K562 (cell line): ENCODE data around the gene ASB15. TPM values are rescaled to one million over a fixed set of nuclear protein-coding genes. Genes with fewer than 3 reads are reported as not detected.
A peak's percentile ranks its signal among the peaks of the same experiment; 100 is the strongest.

Source experiments
- CHCHD3 ChIP-seq: fragments of 250-450 bp; sonication (Bioruptor Pico); IDR thresholded peaks from 2 replicates; pipeline ENCODE4 v2.1.2; 2022; ENCODE audit warnings: mild to moderate bottlenecking
- GABPA ChIP-seq: fragments of 200-800 bp; sonication (Bioruptor generic); conservative IDR thresholded peaks from 2 replicates; pipeline ENCODE4 v1.6.1; 2016; ENCODE audit warnings: low read depth, missing genetic modification characterization, missing compliant biosample characterization
- GTF2F1 ChIP-seq: IDR thresholded peaks from 2 replicates; pipeline ENCODE4 v1.6.1; 2011; ENCODE audit warnings: low read depth, low read length, improper control_type of control experiment
- HCFC1 ChIP-seq: IDR thresholded peaks from 2 replicates; pipeline ENCODE4 v1.6.1; 2012; ENCODE audit warnings: low read depth, low read length, improper control_type of control experiment
- HIVEP1 ChIP-seq: fragments of 250-450 bp; sonication (Bioruptor Pico); IDR thresholded peaks from 2 replicates; pipeline ENCODE4 v1.4.0; 2020; ENCODE audit warnings: mild to moderate bottlenecking
- KDM5B ChIP-seq: fragments of 200-600 bp; sonication (generic); IDR thresholded peaks from 2 replicates; pipeline ENCODE4 v1.6.1; 2012; ENCODE audit warnings: low read depth, mild to moderate bottlenecking, moderate library complexity, low read length, control low read depth, inconsistent platforms; ENCODE audit not compliant: insufficient replicate concordance
- NBN ChIP-seq: fragments of 450-650 bp; IDR thresholded peaks from 2 replicates; pipeline ENCODE4 v1.6.1; 2016; ENCODE audit warnings: low read depth, mild to moderate bottlenecking
- NCOA1 ChIP-seq: fragments of 450-650 bp; IDR thresholded peaks from 2 replicates; pipeline ENCODE4 v1.6.1; 2016; ENCODE audit warnings: low read depth
- POLR2G ChIP-seq: fragments of 200-400 bp; formaldehyde crosslinking; IDR thresholded peaks from 2 replicates; pipeline ENCODE4 v1.6.1; 2017; ENCODE audit warnings: low read depth, mild to moderate bottlenecking, antibody characterized with exemption, low read length, moderate library complexity
- TCF3 ChIP-seq: sonication (generic); formaldehyde crosslinking; IDR thresholded peaks from 2 replicates; pipeline ENCODE4 v1.4.0; 2020; ENCODE audit warnings: mild to moderate bottlenecking, missing genetic modification reagents
- ZFX ChIP-seq: sonication (generic); formaldehyde crosslinking; IDR thresholded peaks from 2 replicates; pipeline ENCODE4 v1.8.0; 2022; ENCODE audit warnings: mild to moderate bottlenecking, missing genetic modification reagents, moderate library complexity
- ZNF347 ChIP-seq: fragments of 450-650 bp; formaldehyde crosslinking; IDR thresholded peaks from 2 replicates; pipeline ENCODE4 v1.4.0; 2020; ENCODE audit warnings: low read depth, mild to moderate bottlenecking, moderate library complexity
- ZNF699 ChIP-seq: fragments of 250-450 bp; sonication (Bioruptor Pico); IDR thresholded peaks from 2 replicates; pipeline ENCODE4 v1.8.0; 2021; ENCODE audit warnings: mild to moderate bottlenecking, moderate library complexity; ENCODE audit not compliant: insufficient replicate concordance
- ZNF764 ChIP-seq: fragments of 250-450 bp; sonication (Bioruptor Pico); IDR thresholded peaks from 2 replicates; pipeline ENCODE4 v1.4.0; 2020; ENCODE audit warnings: low read depth, mild to moderate bottlenecking, moderate library complexity
- polyA plus RNA-seq, 8 experiments: library from polyadenylated mRNA; depleted of rRNA in 4 of 8; stranded (reverse) in 5 of 8; unstranded in 3 of 8; fragments of >200 nt; fragmentation: Nextera tagmentation in 2 of 8; fragmentation: Illumina TruSeq in 1 of 8; extraction: Ambion mirVana in 2 of 8; extraction: Trizol in 1 of 8; gene quantifications; 2 replicates each; pipeline versions ENCODE4 v1.2.1 to v1.2.3, GENCODE V29; 2011 to 2014; ENCODE audit warnings: inconsistent platforms in 1 of 8, missing spikeins in 1 of 8
- total RNA-seq, 7 experiments: library from RNA; depleted of rRNA in 6 of 7; stranded (reverse); fragments of >200 nt in 6 of 7; fragmentation: Illumina TruSeq in 2 of 7; extraction: Trizol in 2 of 7; gene quantifications; 2 replicates each; pipeline versions ENCODE4 v1.2.1 to v1.2.3, GENCODE V29; 2011 to 2021; ENCODE audit warnings: low replicate concordance in 1 of 7
- TF ChIP-seq, protein P1 (sequence below): sonication (generic); formaldehyde crosslinking; IDR thresholded peaks from 2 replicates; pipeline ENCODE4 v1.9.0; 2022; ENCODE audit warnings: mild to moderate bottlenecking, missing genetic modification reagents
- TF ChIP-seq, protein P2 (sequence below): fragments of 450-650 bp; formaldehyde crosslinking; IDR thresholded peaks from 2 replicates; pipeline ENCODE4 v1.4.0; 2020; ENCODE audit warnings: mild to moderate bottlenecking, moderate library complexity
- TF ChIP-seq, protein P3 (sequence below): fragments of 200-400 bp; formaldehyde crosslinking; IDR thresholded peaks from 2 replicates; pipeline ENCODE4 v1.6.1; 2017; ENCODE audit warnings: mild to moderate bottlenecking, low read depth, low read length, moderate library complexity
- TF ChIP-seq, protein P4 (sequence below): sonication (generic); formaldehyde crosslinking; IDR thresholded peaks from 2 replicates; pipeline ENCODE4 v1.8.0; 2022; ENCODE audit warnings: mild to moderate bottlenecking, missing genetic modification reagents

The ASB15 gene
- total and polyA plus RNA-seq, 9 of the 15 experiments (the other 6 are each of a cell fraction or from before 2014, with no cell fraction given), result 0.03 to 0.14 (median 0.04) TPM; not detected in 3

DNA sequence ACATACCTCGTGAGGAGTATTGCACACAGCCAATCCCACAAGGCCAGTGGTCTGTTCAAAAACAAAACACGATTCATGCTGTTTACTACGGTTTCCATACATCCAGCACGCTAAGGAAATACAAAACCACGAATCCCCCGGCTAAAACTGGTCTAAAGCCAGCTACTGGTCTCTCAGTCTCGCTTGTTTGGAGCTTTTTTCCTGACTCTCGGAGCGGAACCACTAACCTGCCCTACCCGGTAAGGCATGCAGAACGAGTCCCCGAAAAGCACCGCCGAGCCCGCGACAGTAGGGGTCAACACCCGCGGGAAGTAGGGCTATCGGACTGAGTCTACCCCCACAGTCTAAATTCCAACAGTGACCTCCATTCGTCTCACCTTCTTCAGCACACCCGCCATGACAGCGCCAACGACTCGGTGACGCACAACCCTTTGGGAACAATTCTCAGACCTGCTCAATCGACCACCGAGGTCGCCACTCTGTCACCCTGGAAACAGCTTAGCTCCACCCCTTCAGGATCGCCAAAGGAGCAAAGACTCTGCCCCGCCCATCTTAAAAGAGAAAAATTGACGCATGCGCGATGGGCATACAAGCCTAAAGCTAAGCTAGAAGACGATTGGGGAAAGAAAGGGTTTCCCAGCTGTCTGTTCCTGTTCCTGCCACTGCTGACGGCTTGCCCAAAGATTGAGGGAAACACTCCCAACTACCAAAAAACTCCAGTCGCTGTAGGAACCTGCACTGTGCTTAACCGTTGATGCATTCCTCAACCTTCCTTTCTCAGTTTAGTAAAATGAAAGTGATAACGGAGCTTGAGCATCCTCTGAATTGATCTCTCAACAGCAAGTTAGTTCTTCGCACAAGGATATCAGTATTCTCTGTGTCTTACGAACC lies 44.0 kb upstream of the ASB15 start, which contains the start of gene NDUFA5 (continued):
- TF ChIP-seq, protein P1, sequence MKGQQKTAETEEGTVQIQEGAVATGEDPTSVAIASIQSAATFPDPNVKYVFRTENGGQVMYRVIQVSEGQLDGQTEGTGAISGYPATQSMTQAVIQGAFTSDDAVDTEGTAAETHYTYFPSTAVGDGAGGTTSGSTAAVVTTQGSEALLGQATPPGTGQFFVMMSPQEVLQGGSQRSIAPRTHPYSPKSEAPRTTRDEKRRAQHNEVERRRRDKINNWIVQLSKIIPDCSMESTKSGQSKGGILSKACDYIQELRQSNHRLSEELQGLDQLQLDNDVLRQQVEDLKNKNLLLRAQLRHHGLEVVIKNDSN, result no peak
- TF ChIP-seq, protein P2, sequence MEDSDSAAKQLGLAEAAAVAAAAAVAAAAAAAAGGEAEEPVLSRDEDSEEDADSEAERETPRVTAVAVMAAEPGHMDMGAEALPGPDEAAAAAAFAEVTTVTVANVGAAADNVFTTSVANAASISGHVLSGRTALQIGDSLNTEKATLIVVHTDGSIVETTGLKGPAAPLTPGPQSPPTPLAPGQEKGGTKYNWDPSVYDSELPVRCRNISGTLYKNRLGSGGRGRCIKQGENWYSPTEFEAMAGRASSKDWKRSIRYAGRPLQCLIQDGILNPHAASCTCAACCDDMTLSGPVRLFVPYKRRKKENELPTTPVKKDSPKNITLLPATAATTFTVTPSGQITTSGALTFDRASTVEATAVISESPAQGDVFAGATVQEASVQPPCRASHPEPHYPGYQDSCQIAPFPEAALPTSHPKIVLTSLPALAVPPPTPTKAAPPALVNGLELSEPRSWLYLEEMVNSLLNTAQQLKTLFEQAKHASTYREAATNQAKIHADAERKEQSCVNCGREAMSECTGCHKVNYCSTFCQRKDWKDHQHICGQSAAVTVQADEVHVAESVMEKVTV, result peak; percentile 14; the same call in 1 of the 2 replicates
- TF ChIP-seq GTF2F1, result peak; percentile 84; the same call in 1 of the 2 replicates
- TF ChIP-seq TCF3 (CRISPR knock-in tag), result peak; percentile 33; the same call in 1 of the 2 replicates
- no peak for TF ChIP-seq ZNF699 (CRISPR knock-in tag)
- TF ChIP-seq CHCHD3, result 0 out of 2 replicates have a peak, but pooled peaks have one; percentile 13
- no peak for TF ChIP-seq HIVEP1 (CRISPR knock-in tag)
- peak; percentile 84 for TF ChIP-seq HCFC1
- peak; percentile 93 for TF ChIP-seq KDM5B
- TF ChIP-seq ZFX (CRISPR knock-in tag), result no peak; the same call in 1 of the 2 replicates
- peak; percentile 45 for TF ChIP-seq GABPA (tag)
- no peak for TF ChIP-seq ZNF347 (CRISPR knock-in tag)
- TF ChIP-seq NCOA1, result 0 out of 2 replicates have a peak, but pooled peaks have one; percentile 6
- no peak for TF ChIP-seq ZNF764 (CRISPR knock-in tag)
- TF ChIP-seq, protein P3, sequence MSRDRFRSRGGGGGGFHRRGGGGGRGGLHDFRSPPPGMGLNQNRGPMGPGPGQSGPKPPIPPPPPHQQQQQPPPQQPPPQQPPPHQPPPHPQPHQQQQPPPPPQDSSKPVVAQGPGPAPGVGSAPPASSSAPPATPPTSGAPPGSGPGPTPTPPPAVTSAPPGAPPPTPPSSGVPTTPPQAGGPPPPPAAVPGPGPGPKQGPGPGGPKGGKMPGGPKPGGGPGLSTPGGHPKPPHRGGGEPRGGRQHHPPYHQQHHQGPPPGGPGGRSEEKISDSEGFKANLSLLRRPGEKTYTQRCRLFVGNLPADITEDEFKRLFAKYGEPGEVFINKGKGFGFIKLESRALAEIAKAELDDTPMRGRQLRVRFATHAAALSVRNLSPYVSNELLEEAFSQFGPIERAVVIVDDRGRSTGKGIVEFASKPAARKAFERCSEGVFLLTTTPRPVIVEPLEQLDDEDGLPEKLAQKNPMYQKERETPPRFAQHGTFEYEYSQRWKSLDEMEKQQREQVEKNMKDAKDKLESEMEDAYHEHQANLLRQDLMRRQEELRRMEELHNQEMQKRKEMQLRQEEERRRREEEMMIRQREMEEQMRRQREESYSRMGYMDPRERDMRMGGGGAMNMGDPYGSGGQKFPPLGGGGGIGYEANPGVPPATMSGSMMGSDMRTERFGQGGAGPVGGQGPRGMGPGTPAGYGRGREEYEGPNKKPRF, result no peak
- TF ChIP-seq, protein P4, sequence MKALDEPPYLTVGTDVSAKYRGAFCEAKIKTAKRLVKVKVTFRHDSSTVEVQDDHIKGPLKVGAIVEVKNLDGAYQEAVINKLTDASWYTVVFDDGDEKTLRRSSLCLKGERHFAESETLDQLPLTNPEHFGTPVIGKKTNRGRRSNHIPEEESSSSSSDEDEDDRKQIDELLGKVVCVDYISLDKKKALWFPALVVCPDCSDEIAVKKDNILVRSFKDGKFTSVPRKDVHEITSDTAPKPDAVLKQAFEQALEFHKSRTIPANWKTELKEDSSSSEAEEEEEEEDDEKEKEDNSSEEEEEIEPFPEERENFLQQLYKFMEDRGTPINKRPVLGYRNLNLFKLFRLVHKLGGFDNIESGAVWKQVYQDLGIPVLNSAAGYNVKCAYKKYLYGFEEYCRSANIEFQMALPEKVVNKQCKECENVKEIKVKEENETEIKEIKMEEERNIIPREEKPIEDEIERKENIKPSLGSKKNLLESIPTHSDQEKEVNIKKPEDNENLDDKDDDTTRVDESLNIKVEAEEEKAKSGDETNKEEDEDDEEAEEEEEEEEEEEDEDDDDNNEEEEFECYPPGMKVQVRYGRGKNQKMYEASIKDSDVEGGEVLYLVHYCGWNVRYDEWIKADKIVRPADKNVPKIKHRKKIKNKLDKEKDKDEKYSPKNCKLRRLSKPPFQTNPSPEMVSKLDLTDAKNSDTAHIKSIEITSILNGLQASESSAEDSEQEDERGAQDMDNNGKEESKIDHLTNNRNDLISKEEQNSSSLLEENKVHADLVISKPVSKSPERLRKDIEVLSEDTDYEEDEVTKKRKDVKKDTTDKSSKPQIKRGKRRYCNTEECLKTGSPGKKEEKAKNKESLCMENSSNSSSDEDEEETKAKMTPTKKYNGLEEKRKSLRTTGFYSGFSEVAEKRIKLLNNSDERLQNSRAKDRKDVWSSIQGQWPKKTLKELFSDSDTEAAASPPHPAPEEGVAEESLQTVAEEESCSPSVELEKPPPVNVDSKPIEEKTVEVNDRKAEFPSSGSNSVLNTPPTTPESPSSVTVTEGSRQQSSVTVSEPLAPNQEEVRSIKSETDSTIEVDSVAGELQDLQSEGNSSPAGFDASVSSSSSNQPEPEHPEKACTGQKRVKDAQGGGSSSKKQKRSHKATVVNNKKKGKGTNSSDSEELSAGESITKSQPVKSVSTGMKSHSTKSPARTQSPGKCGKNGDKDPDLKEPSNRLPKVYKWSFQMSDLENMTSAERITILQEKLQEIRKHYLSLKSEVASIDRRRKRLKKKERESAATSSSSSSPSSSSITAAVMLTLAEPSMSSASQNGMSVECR (CRISPR knock-in tag), result peak; percentile 84
- TF ChIP-seq NBN, result peak; percentile 7; the same call in 1 of the 2 replicates
- TF ChIP-seq POLR2G, result peak; percentile 75
